Esophagus squamous epithelium (tissue), 5 donors: ENCODE results near the gene TMEM198. TPM values are rescaled to one million over a fixed set of nuclear protein-coding genes. Genes with fewer than 3 reads are reported as not detected.

ENCODE experiments used
- DNase-seq: peaks from one replicate; lab custom pipeline; 2025; lab: John Stamatoyannopoulos, UW
- H3K27ac ChIP-seq, 4 donors: fragments of 200-600 bp; sonication (generic); one replicate each; pipeline ENCODE4 v1.5.1; 2016 to 2019; ENCODE audit warnings: mild to moderate bottlenecking in 1 of 4
- H3K27me3 ChIP-seq, 4 donors: fragments of 200-600 bp; sonication (generic); 1 replicate in 3 of 4; 2 replicates in 1 of 4; pipeline versions ENCODE4 v1.5.1 to v1.6.0; 2017 to 2021; ENCODE audit warnings: antibody characterized with exemption in 1 of 4
- H3K36me3 ChIP-seq, 3 donors: fragments of 200-600 bp; sonication (generic); one replicate each; pipeline ENCODE4 v1.5.1; 2016 to 2019
- H3K4me1 ChIP-seq, 3 donors: fragments of 200-600 bp; sonication (generic); one replicate each; pipeline ENCODE4 v1.5.1; 2017 to 2019
- H3K4me3 ChIP-seq, 4 donors: fragments of 200-600 bp; sonication (generic); 1 replicate in 3 of 4; 2 replicates in 1 of 4; pipeline ENCODE4 v1.5.1; 2016 to 2019; ENCODE audit warnings: mild to moderate bottlenecking in 2 of 4, moderate library complexity in 1 of 4
- H3K9me3 ChIP-seq, 3 donors: fragments of 200-600 bp; sonication (generic); one replicate each; pipeline ENCODE4 v1.5.1; 2016 to 2019
- POLR2A ChIP-seq, 4 donors: fragments of 450-650 bp; IDR thresholded peaks; one replicate each; pipeline ENCODE4 v1.6.1; 2017; ENCODE audit warnings: antibody characterized with exemption in 4 of 4, mild to moderate bottlenecking in 4 of 4, moderate library complexity in 3 of 4
- WGBS, 2 donors: methylation state at CpG; one replicate each; pipeline ENCODE4 v1.1.5; 2018; 5-methylcytosine and 5-hydroxymethylcytosine counted together
- intact Hi-C: fragments of 100-400 bp; cut with DNase I; formaldehyde crosslinking; loops from one replicate; pipeline ENCODE4 v1.15.0; 2022
- total RNA-seq, 4 donors: library from RNA; depleted of rRNA; stranded (reverse); fragments of >200 nt; gene quantifications; one replicate each; pipeline ENCODE4 v1.1.0, GENCODE V29; 2016
- TF ChIP-seq, protein P1 (sequence below), 6 experiments: fragments of 450-650 bp in 4 of 6; fragments of 200-600 bp in 2 of 6; sonication (generic) in 2 of 6; IDR thresholded peaks; one replicate each; pipeline ENCODE4 v1.5.1; 2016 to 2019; ENCODE audit warnings: antibody characterized with exemption in 6 of 6, mild to moderate bottlenecking in 4 of 6, moderate library complexity in 4 of 6
- donor health status: DM: yes; HTN: yes; CAD: no.

Gene TMEM198
- total RNA-seq, 4 donors from 2014 or later: 0.62 to 0.87 (median 0.78) TPM

DNA sequence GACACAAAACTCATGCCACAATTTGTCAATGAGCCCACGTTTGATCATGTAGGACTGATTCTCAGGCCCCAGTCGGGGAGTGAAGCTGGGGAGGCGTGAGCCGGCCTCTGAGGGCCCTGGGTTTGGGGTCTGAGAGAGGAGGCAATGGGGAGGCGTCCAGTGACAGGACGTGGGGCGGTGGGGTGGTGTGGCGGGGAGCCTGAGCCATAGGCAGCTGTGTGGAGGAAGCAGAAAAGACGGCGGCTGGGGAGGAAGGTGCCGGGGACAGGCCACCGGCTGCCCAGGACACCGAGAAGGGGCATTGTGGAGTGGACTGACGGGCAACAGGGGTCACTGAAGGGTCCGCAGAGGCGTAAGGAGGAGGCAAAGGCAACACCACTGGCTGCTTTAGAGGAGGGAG, 7.4 kb upstream of the TMEM198 start:
- peaks cover 0 to 70% (median 0%) of the 10 kb centered on the region in 4 donors for H3K27me3 ChIP-seq
- intact Hi-C loops: loop anchor here (5.0 kb wide), 1 partner anchor 106 kb away; no protein-coding TSS in a partner anchor
- peaks cover 5 to 30% (median 12%) of the 10 kb centered on the region in 3 donors for H3K36me3 ChIP-seq
- TF ChIP-seq POLR2A (IDR thresholded peaks at IDR 0.05): no peak
- TF ChIP-seq, protein P1, sequence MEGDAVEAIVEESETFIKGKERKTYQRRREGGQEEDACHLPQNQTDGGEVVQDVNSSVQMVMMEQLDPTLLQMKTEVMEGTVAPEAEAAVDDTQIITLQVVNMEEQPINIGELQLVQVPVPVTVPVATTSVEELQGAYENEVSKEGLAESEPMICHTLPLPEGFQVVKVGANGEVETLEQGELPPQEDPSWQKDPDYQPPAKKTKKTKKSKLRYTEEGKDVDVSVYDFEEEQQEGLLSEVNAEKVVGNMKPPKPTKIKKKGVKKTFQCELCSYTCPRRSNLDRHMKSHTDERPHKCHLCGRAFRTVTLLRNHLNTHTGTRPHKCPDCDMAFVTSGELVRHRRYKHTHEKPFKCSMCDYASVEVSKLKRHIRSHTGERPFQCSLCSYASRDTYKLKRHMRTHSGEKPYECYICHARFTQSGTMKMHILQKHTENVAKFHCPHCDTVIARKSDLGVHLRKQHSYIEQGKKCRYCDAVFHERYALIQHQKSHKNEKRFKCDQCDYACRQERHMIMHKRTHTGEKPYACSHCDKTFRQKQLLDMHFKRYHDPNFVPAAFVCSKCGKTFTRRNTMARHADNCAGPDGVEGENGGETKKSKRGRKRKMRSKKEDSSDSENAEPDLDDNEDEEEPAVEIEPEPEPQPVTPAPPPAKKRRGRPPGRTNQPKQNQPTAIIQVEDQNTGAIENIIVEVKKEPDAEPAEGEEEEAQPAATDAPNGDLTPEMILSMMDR (IDR thresholded peaks at IDR 0.05): no peak
- H3K4me3 ChIP-seq: no peak overlapping the region
- no peak overlapping the region for H3K27ac ChIP-seq
- peaks cover under 1 to 20% (median 3%) of the 10 kb centered on the region in 3 donors for H3K4me1 ChIP-seq
- DNase-seq: no peak
- WGBS, 2 donors: 72 to 81% methylated on average over 11 to 12 of the region's 16 CpGs
- no peaks in the 10 kb centered on the region for H3K9me3 ChIP-seq

DNA sequence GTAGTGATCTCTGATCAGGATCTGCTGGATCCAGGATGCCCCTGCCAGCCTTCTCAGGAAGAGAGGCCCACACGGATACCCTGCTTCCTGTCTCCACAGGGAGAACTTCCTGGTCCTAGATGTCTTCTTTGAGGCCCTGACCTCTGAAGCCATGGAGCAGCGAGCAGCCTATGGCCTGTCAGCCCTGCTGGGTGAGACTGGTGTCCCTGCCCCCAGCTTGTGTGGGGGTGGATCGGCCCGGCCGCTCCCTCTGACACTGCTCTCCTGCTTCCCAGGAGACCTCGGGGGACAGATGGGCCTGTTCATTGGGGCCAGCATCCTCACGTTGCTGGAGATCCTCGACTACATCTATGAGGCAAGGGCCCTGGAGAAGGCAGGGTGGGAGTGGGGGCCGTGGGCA, 6.9 kb upstream of the TMEM198 start:
- TF ChIP-seq, protein P1 (IDR thresholded peaks at IDR 0.05): no peak
- TF ChIP-seq POLR2A (IDR thresholded peaks at IDR 0.05): no peak
- H3K36me3 ChIP-seq: peaks cover 5 to 33% (median 12%) of the 10 kb centered on the region in 3 donors
- H3K27me3 ChIP-seq: peaks cover 0 to 69% (median 0%) of the 10 kb centered on the region in 4 donors
- no peak overlapping the region for H3K27ac ChIP-seq
- intact Hi-C loops: loop anchor here (5.0 kb wide), 1 partner anchor 105 kb away; no protein-coding TSS in a partner anchor
- H3K4me1 ChIP-seq: peaks cover 6 to 26% (median 9%) of the 10 kb centered on the region in 3 donors
- 60% methylated on average over 1 of the region's 9 CpGs; no CpG with 5 or more reads in 1 of the 2 donors for WGBS, 2 donors
- H3K9me3 ChIP-seq: no peaks in the 10 kb centered on the region
- DNase-seq: no peak
- H3K4me3 ChIP-seq: no peak overlapping the region

DNA sequence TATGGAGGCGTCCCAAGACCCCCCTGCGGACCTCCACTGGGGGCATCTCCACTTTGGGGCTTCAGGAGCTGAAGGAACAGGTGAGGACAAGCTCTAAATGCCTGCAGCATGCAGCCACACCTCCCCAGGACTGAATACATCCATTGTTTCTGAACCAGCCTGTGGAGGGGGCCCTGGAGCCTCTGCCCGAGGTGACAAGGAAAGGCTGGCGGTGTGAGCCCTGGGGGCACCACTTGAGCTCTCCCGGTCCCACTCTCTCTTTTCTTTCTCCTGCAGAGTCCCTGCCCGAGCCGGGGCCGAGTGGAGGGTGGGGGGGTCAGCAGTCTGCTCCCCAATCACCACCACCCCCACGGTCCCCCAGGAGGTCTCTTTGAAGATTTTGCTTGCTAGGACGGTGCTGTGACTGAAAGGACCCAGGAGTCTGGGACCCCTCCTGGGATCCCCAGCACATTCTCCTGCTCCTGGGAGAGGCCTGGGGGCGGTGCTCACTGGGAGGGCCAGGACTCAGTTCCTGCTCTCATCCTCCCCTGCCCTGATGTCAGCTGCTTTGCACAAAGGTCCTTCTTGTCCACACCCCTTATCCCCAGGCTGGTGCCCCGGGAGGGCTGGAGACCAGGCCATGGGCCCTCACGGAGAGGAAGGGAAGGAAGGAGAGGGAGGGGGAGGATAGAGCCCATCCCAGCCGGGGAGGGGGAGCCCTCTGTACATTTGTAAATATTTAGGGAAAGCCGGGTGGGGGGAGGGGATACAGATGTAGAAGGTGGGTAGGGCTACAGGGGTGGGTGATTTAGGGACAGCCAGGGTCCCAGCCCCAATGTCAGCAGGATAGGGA, 6.0 kb upstream of the TMEM198 start:
- H3K36me3 ChIP-seq: peaks cover 5 to 33% (median 12%) of the 10 kb centered on the region in 3 donors
- DNase-seq: no peak
- H3K27me3 ChIP-seq: peaks cover 0 to 62% (median 0%) of the 10 kb centered on the region in 4 donors
- intact Hi-C loops: loop anchor here (5.0 kb wide), 1 partner anchor 104 kb away; no protein-coding TSS in a partner anchor
- WGBS, 2 donors: 32 to 47% methylated on average over 3 to 5 of the region's 15 CpGs
- TF ChIP-seq POLR2A (IDR thresholded peaks at IDR 0.05): no peak
- TF ChIP-seq, protein P1 (IDR thresholded peaks at IDR 0.05): no peak
- H3K9me3 ChIP-seq: no peaks in the 10 kb centered on the region
- H3K4me3 ChIP-seq: no peak overlapping the region
- H3K4me1 ChIP-seq: peaks cover 13 to 35% (median 18%) of the 10 kb centered on the region in 3 donors
- no peak overlapping the region for H3K27ac ChIP-seq

DNA sequence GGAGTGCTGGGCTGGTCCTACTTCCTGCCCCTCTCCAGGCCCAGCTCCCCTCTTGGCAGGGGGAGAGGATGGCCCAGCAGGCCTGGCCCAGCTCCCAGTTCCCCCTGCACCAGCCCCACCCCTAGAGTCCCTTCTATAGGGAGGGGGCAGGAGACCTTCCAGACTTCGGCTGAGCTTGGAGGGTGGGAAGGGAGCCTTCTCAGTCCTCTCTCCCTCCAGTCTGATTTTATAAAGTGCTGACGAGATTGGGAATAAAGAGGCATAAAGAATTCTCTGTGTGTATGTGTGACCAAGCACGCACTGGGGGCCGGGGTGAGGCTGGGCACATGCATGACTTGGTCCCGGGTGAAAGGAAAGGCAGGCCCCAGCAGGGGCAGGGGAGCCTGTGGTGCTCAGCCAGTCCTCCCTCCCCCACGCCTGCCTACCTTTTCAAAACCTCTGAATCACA, 5.3 kb upstream of the TMEM198 start:
- peaks cover 0 to 55% (median 0%) of the 10 kb centered on the region in 4 donors for H3K27me3 ChIP-seq
- DNase-seq: no peak
- H3K4me1 ChIP-seq: peaks cover 13 to 41% (median 18%) of the 10 kb centered on the region in 3 donors
- peaks cover 5 to 33% (median 12%) of the 10 kb centered on the region in 3 donors for H3K36me3 ChIP-seq
- H3K9me3 ChIP-seq: no peaks in the 10 kb centered on the region
- no peak for TF ChIP-seq POLR2A (IDR thresholded peaks at IDR 0.05)
- TF ChIP-seq, protein P1 (IDR thresholded peaks at IDR 0.05): no peak
- 7 to 43% methylated on average over 4 to 6 of the region's 6 CpGs for WGBS, 2 donors
- intact Hi-C loops: loop anchor here (5.0 kb wide), 1 partner anchor 104 kb away; no protein-coding TSS in a partner anchor
- H3K4me3 ChIP-seq: no peak overlapping the region
- no peak overlapping the region for H3K27ac ChIP-seq
